Fibroblast of skin of abdomen (primary cell): ENCODE results near the gene OOSP1.
"Not testable (repeated sequence)": the region's sequence is repeated elsewhere in the genome, so short reads cannot be mapped to it uniquely, and the experiment has no call there.

Experiments used
- DNase-seq: peaks from one replicate; pipeline ENCODE4 v3.0.0-alpha.2; 2013

OOSP1 gene

GRCh38 chr11:59960502-59961381 lies 22.5 kb downstream of the OOSP1 start:
- DNase-seq: no peak

GRCh38 chr11:59962107-59962482 lies 23.9 kb downstream of the OOSP1 start:
- DNase-seq: no peak

- DNase-seq: no peak
These were observed 25.5 kb downstream of the OOSP1 start, which contains the start of gene OOSP4A for GRCh38 chr11:59963733-59964132. TSS of gene OOSP4A (plus strand) at chr11:59964033. CDS start at chr11:59964033, 0 bp downstream.

DNA sequence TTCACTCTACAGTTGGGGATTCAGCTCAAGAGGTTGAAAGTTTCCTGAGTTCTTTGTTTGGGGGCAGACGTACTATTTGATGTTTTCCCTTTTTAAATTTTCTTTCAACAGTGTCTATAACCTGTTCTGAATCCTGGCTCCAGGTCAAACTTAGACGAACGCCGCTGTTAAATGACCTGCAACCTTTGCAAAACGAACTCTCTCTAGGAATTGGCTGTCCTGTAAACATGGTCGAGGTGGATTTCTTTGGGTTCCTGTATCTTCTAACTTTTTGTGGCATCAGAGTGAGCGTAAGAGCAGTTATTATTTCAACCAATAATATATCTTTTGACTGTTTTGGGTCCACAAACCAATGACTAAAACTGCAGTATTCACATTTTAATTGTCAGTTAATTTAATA lies 27.2 kb downstream of the OOSP1 start:
- no peak for DNase-seq

GRCh38 chr11:59966201-59966600 lies 28.0 kb downstream of the OOSP1 start:
- no peak for DNase-seq

DNA sequence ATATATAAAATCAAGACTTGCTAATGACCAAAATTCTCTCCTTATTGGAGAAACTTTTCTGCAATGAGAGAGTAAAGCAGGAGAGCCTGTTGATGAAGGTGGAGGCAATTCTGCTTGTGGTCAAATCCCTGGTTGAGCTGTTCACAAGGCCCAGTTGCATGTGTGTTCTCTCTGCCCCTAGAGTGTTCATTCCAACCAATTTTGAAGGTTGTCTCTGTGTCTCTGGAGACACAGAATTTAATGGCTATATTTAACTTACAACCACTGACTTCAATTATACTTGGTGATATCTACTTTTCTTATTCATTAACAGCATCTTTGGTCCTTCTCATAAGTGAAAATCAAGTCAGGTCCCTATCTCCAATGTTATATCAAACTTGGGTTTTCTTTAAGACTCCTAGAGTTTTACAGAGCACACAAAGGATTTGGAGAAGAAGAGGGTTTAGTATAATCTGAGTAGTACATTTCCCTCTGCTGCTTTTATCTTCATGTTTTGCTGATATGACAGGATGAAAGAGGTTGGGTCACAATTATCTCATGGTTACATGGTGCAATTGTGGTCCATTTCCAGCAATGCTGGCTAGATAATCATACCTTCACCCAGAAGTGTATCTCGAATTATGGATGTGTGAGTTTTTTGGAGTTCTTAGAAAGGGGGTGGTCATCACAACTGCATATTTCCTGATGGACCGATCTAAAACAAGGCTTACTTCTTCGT lies 29.6 kb downstream of the OOSP1 start:
- no peak for DNase-seq

- DNase-seq: no peak
These were observed 30.2 kb downstream of the OOSP1 start for GRCh38 chr11:59968395-59968783.

GRCh38 chr11:59973097-59973496 lies 34.9 kb downstream of the OOSP1 start:
- no peak for DNase-seq

DNA sequence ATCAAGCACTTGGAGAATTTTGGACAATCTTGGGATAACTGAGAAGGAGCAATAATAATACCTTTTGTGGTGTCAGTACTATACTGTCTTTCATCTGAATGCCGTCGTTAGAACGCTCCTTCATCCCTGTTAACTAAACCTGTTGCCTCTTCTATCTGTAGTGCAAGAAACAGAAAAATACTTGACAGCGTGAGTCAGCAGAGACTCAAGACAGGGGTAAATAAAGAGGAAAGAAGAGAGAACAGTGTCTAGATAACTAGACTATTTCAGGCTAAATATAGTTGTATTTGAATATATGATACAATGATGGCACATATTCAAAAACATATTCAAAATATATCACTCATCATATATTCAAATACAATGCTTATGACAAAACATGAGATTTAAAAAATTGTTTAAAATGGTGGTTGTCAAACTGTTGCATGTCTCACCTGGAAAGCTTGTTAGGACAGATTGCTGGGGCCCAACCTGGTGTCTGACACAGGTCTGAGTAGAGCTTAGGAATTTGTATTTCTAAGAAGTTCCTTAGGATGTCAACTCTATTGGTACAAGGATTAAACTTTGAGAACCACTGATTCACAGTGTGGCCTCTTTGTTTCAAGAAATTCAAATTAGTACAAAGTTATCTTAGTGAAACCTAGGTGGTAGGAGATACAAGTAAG lies 43.0 kb downstream of the OOSP1 start:
- DNase-seq: no peak

DNA sequence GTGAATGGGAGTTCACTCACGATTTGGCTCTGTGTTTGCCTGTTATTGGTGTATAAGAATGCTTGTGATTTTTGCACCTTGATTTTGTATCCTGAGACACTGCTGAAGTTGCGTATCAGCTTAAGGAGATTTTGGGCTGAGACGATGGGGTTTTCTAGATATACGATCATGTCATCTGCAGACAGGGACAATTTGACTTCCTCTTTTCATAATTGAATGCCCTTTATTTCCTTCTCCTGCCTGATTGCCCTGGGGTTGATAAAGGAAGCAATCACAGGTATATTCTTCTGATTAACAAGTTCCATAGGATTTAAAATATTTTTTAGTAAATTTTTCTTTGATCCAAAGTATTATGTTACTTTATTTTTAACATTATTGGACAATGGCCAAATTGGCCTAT lies 43.8 kb downstream of the OOSP1 start:
- DNase-seq: not testable (repeated sequence)

GRCh38 chr11:59983212-59983611 lies 45.0 kb downstream of the OOSP1 start:
- DNase-seq: no peak

GRCh38 chr11:59984368-59984767 lies 46.1 kb downstream of the OOSP1 start:
- DNase-seq: no peak

- DNase-seq: no peak
These were observed 52.2 kb downstream of the OOSP1 start for GRCh38 chr11:59990421-59990820.

GRCh38 chr11:59992425-59992824 lies 54.2 kb downstream of the OOSP1 start:
- no peak for DNase-seq

DNA sequence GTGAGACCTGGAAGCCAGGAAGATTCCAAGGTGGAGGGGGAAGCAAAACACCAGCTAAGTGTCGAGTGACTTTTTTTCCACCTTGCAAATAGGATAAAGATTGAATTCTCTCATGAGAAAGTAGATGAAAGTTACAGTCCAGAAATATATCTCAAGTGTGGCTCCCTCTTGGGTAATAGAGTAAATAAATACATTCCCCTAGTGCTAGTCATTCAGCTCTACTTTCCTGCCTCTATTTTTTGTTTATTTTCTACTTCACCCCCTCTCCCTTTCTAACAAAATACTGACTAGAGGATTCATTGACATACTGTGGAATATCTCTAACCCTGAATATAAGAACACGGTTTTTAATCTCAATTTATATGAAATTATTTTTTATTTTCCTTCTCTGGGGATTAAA lies 59.6 kb downstream of the OOSP1 start:
- DNase-seq: no peak

DNA sequence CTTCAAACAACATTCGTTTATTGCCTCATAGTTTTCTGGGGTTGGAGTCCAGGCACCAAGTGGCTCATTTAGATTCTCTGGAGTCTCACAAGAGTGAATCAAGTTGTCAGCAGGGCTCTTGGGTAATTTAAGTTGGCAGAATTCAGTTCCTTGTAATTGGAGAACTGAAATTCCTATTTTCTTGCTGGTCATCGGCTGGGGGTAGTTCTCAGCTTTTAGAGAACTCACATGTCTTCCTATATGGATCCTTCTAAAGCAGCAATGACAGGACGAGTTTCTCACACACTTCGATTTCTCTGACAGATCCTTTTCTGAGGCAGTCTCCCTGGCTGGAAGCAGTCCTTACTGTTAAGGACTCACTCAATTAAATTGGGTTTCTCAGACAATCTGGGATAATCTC lies 61.5 kb downstream of the OOSP1 start:
- DNase-seq: no peak

DNA sequence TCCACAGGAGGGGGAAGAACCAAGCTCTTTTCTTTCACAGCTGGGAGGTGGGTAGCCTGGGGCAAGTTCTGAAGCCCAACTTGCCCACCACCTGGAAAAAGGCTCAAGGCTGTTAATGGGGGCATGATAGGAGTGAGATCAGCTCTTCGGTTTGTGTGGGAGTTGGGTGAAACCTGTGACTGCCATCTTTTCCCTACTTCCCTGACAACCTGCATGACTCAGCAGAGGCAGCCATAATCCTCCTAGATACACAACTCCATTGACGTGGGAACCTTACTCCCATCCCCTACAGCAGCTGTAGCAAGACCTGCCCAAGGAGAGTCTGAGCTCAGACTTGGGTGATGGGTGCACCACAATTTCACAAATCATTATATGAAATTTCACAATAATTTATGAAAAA lies 65.5 kb downstream of the OOSP1 start:
- no peak for DNase-seq

- DNase-seq: no peak
These were observed 67.1 kb downstream of the OOSP1 start for GRCh38 chr11:60005360-60005759.
